Peyer's patch (tissue), 4 donors: ENCODE data around the gene CCDC85C. TPM values are rescaled to one million over a fixed set of nuclear protein-coding genes. Genes with fewer than 3 reads are reported as not detected.
A peak's percentile ranks its signal among the peaks of the same experiment; 100 is the strongest.

Experiments used
- DNase-seq, 3 donors: peaks; one replicate each; pipeline ENCODE4 v3.0.0-alpha.2; 2017 to 2019
- H3K27ac ChIP-seq, 4 donors: fragments of 200-600 bp; sonication (generic); one replicate each; pipeline ENCODE4 v1.5.1; 2016 to 2019
- H3K27me3 ChIP-seq, 2 donors: fragments of 200-600 bp; sonication (generic); one replicate each; pipeline ENCODE4 v1.5.1; 2019
- H3K36me3 ChIP-seq, 3 donors: fragments of 200-600 bp; sonication (generic); one replicate each; pipeline ENCODE4 v1.5.1; 2016 to 2019
- H3K4me1 ChIP-seq, 4 donors: fragments of 200-600 bp; sonication (generic); one replicate each; pipeline ENCODE4 v1.5.1; 2016 to 2019
- H3K4me3 ChIP-seq, 4 donors: fragments of 200-600 bp; sonication (generic); 1 replicate in 3 of 4; 2 replicates in 1 of 4; pipeline ENCODE4 v1.5.1; 2016 to 2019; ENCODE audit warnings: mild to moderate bottlenecking in 1 of 4
- H3K9me3 ChIP-seq, 4 donors: fragments of 200-600 bp; sonication (generic); one replicate each; pipeline ENCODE4 v1.5.1; 2016 to 2019; ENCODE audit warnings: mild to moderate bottlenecking in 1 of 4
- POLR2A ChIP-seq, 2 donors: fragments of 450-650 bp; IDR thresholded peaks; one replicate each; pipeline ENCODE4 v1.5.1; 2017; ENCODE audit warnings: antibody characterized with exemption in 2 of 2, mild to moderate bottlenecking in 2 of 2, moderate library complexity in 2 of 2
- total RNA-seq, 4 donors: library from RNA; depleted of rRNA; stranded (reverse); fragments of >200 nt; gene quantifications; one replicate each; pipeline ENCODE4 v1.1.0, GENCODE V29; 2016
- TF ChIP-seq, protein P1 (sequence below), 6 experiments: fragments of 450-650 bp in 4 of 6; fragments of 200-600 bp in 2 of 6; sonication (generic) in 1 of 6; IDR thresholded peaks; one replicate each; pipeline ENCODE4 v1.5.1; 2017 to 2019; ENCODE audit warnings: antibody characterized with exemption in 6 of 6, mild to moderate bottlenecking in 3 of 6, moderate library complexity in 1 of 6

CCDC85C gene
- total RNA-seq, 4 donors from 2014 or later, result 19.8 to 98.1 (median 78.8) TPM

DNA sequence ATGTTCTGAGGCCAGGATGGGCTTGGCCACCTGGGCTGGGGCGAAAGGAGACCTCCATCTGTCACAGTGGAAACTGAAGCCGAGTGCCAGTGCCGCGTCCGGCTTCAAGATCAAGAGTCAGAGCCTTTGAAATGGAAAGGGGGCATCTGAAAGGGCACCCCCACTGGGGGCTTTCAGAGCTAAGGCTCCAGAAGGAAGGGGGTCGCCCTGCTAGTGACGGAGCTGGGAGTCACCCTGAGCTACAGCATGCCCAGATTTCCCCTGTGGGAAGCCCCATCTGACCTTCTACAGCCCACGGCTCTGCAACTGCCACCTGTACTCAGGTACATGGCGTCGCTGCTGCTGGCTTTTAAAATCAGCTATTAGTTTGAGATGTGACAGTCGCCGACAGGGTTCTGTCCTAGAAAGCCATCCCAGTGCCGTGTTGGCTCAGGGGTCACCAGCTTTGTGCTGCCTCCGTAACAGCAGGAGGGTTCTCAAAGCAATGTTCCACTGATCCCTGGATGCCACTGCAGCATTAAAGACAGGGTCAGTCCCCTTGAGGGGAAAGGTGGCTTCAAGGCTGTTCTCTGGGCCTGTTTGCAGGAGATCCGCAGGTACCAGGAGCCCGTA lies 91.3 kb downstream of the CCDC85C start:
- no peaks in the 10 kb centered on the region for H3K4me1 ChIP-seq
- no peaks in the 10 kb centered on the region for H3K9me3 ChIP-seq
- no peaks in the 10 kb centered on the region for H3K27me3 ChIP-seq
- H3K27ac ChIP-seq, result peak overlapping the region in 1 of 4 donors; percentile 8
- no peak for DNase-seq
- no peak for TF ChIP-seq POLR2A (IDR thresholded peaks at IDR 0.05)
- TF ChIP-seq, protein P1, sequence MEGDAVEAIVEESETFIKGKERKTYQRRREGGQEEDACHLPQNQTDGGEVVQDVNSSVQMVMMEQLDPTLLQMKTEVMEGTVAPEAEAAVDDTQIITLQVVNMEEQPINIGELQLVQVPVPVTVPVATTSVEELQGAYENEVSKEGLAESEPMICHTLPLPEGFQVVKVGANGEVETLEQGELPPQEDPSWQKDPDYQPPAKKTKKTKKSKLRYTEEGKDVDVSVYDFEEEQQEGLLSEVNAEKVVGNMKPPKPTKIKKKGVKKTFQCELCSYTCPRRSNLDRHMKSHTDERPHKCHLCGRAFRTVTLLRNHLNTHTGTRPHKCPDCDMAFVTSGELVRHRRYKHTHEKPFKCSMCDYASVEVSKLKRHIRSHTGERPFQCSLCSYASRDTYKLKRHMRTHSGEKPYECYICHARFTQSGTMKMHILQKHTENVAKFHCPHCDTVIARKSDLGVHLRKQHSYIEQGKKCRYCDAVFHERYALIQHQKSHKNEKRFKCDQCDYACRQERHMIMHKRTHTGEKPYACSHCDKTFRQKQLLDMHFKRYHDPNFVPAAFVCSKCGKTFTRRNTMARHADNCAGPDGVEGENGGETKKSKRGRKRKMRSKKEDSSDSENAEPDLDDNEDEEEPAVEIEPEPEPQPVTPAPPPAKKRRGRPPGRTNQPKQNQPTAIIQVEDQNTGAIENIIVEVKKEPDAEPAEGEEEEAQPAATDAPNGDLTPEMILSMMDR (IDR thresholded peaks at IDR 0.05), result no peak
- no peak overlapping the region for H3K4me3 ChIP-seq
- H3K36me3 ChIP-seq, result peaks cover 0 to 70% (median 0%) of the 10 kb centered on the region in 3 donors

DNA sequence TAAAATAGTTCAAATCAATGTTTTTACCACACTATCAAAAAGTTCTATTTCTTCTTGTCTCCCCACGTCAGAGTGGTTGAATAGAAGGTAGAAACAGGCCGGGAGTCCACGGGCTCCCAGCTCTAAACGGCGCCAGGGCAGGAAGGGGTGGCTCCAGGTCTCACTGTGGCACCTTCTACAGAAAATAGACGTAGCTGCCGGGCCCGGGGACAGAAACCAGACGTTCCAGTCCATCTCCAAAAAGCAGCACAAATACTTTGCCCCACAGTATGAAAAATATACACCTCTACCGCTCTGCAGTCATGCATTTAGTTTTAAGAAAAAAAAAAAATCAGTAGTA lies 91.9 kb downstream of the CCDC85C start:
- Histone ChIP-seq H3K27me3 (no peaks in the 10 kb centered on the region), H3K36me3 (peaks cover 0 to 76% (median 0%) of the 10 kb centered on the region in 3 donors), H3K9me3 (no peaks in the 10 kb centered on the region), H3K4me1 (no peaks in the 10 kb centered on the region), H3K4me3 (no peak overlapping the region), H3K27ac (peak overlapping the region in 1 of 4 donors; percentile 8)
- TF ChIP-seq, protein P1 (IDR thresholded peaks at IDR 0.05), result no peak
- no peak for TF ChIP-seq POLR2A (IDR thresholded peaks at IDR 0.05)
- DNase-seq, result no peak

DNA sequence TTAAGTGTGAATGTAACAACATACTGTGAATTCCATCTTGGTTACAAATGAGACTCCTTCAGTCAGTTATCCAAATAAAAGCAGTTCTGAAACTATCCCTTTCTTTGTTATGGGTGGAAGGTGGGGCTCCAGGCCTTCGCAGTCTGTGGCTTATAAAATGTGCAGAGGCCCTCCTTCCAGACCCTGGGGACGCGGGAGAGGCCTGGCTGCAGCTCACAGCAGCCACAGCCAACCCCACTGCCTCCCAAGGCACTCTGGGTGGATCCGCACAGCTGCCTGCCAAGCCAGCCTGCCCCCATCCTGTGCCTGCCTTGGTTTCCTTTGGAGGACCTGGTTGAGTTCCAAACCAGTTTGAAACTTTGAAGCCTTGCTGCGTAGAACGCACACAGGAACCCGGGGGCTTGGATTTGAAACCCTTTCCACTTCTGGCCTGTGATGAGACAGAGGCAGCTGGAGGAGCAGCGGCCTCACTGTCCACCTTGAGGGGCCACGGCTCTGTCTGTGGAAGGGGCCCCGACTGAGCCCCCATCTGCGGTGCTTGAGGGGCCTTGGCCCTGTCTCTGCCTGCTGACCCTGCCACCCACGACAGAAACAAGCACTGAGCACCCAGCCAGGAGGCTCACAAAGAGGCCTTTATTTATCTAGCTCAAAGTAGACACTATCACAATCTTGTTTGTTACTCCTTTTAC lies 92.4 kb downstream of the CCDC85C start:
- TF ChIP-seq POLR2A (IDR thresholded peaks at IDR 0.05), result no peak
- TF ChIP-seq, protein P1 (IDR thresholded peaks at IDR 0.05), result no peak
- no peaks in the 10 kb centered on the region for H3K4me1 ChIP-seq
- H3K36me3 ChIP-seq, result peaks cover 0 to 81% (median 0%) of the 10 kb centered on the region in 3 donors
- H3K27ac ChIP-seq, result peak overlapping the region in 1 of 4 donors; percentile 45
- H3K9me3 ChIP-seq, result no peaks in the 10 kb centered on the region
- H3K27me3 ChIP-seq, result no peaks in the 10 kb centered on the region
- peak in 1 of 3 donors; percentile 43 for DNase-seq
- no peak overlapping the region for H3K4me3 ChIP-seq

DNA sequence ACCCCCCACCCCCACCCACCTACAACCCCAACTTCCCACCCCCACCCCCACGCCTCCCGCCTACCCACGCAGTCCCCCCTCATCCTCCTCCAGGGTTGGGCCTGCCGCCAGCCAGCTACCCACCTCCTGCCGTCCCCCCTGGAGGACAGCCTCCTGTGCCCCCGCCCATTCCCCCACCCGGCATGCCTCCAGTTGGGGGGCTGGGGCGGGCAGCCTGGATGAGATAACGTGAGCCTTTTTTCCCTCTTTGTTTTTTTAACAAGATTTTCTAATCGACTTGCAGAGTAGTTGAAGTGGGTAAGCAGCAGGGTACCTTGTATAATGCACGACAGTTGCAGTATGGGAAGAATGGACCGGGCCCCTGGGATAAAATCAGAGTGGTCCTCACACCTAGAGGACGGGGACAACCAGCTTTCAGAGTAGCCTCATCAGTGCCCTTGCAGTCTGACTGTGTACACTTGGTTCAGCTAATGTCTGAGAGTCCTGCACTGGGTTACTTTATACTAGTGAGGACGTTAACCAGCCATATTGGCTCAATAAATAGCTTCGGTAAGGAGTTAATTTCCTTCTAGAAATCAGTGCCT lies 93.4 kb downstream of the CCDC85C start:
- no peak overlapping the region for H3K27ac ChIP-seq
- H3K4me3 ChIP-seq, result no peak overlapping the region
- no peak for DNase-seq
- no peaks in the 10 kb centered on the region for H3K27me3 ChIP-seq
- TF ChIP-seq, protein P1 (IDR thresholded peaks at IDR 0.05), result no peak
- TF ChIP-seq POLR2A (IDR thresholded peaks at IDR 0.05), result no peak
- no peaks in the 10 kb centered on the region for H3K4me1 ChIP-seq
- H3K9me3 ChIP-seq, result no peaks in the 10 kb centered on the region
- H3K36me3 ChIP-seq, result peaks cover 0 to 85% (median 0%) of the 10 kb centered on the region in 3 donors

DNA sequence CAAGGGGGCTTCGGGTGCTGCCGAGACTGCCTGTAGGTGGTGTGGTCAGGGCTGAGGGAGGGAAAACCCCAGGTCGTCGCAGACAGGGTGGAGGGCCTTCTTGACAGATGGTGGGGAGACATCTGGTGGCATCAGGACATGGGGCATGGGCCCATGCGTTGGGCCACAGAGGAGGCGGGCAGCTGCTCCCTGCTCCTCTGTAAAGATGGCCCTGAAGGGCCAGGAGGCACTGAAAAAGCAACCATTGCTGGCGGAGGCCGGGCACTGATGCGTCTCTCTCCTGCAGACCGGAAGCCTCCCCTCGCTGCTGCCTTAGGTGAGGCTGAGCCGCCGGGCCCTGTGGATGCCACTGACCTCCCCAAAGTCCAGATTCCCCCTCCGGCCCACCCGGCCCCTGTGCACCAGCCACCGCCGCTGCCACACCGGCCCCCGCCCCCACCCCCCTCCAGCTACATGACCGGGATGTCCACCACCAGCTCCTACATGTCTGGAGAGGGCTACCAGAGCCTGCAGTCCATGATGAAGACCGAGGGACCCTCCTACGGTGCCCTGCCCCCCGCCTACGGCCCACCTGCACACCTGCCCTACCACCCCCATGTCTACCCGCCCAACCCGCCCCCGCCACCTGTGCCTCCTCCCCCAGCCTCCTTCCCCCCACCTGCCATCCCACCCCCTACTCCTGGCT lies 94.0 kb downstream of the CCDC85C start:
- no peaks in the 10 kb centered on the region for H3K9me3 ChIP-seq
- no peaks in the 10 kb centered on the region for H3K4me1 ChIP-seq
- TF ChIP-seq, protein P1 (IDR thresholded peaks at IDR 0.05), result no peak
- TF ChIP-seq POLR2A (IDR thresholded peaks at IDR 0.05), result no peak
- H3K36me3 ChIP-seq, result peaks cover 0 to 91% (median 0%) of the 10 kb centered on the region in 3 donors
- DNase-seq, result peak in 1 of 3 donors; percentile 38
- H3K27me3 ChIP-seq, result no peaks in the 10 kb centered on the region
- no peak overlapping the region for H3K27ac ChIP-seq
- H3K4me3 ChIP-seq, result no peak overlapping the region
